Activated CD8-positive, alpha-beta memory T cell treated with anti-CD3 and anti-CD28 coated beads for 48 hours (primary cell): ENCODE measurements around the gene ICA1L.
"Not testable (repeated sequence)": the region's sequence is repeated elsewhere in the genome, so short reads cannot be mapped to it uniquely, and the experiment has no call there.

Experiments
- DNase-seq, 3 experiments: peaks; one replicate each; pipeline ENCODE4 v3.0.0-alpha.2; 2020; ENCODE audit warnings: low read depth in 2 of 3, low spot score in 2 of 3

The ICA1L gene

GRCh38 chr2:202847693-202848524 is 23.7 kb downstream of the ICA1L start:
- DNase-seq, result no peak

- DNase-seq, result no peak
These were observed 26.9 kb downstream of the ICA1L start for GRCh38 chr2:202844656-202845055.

- no peak for DNase-seq
These were observed 28.9 kb downstream of the ICA1L start for GRCh38 chr2:202842690-202843089.

GRCh38 chr2:202841090-202841867 is 30.3 kb downstream of the ICA1L start:
- no peak for DNase-seq

- DNase-seq, result peak in 1 of 3 experiments; percentile 6
These were observed 40.0 kb downstream of the ICA1L start for GRCh38 chr2:202831242-202832220.

GRCh38 chr2:202824901-202825300 is 46.7 kb downstream of the ICA1L start:
- DNase-seq, result no peak

DNA sequence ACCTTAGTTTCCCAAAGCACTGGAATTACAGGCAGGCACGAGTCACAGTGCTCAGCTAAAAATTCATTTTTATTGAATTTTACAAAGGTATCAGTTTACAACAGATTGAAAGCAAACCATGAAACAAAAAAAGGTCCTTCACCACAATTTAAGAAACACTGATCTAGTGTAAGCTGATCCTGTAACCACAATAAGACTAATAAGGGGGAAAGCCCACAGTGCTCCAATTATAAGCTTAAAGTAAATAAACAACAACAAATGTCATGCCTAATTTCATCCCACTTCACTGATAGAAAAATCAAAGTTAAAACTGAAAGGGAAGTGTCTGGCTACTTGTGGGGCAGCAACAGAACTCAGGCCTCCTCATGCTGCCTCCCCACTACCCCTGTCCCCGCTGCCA is 49.2 kb downstream of the ICA1L start:
- no peak for DNase-seq

- no peak for DNase-seq
These were observed 50.1 kb downstream of the ICA1L start for GRCh38 chr2:202821206-202822160.

- DNase-seq, result no peak
These were observed 53.2 kb downstream of the ICA1L start for GRCh38 chr2:202818321-202818720.

DNA sequence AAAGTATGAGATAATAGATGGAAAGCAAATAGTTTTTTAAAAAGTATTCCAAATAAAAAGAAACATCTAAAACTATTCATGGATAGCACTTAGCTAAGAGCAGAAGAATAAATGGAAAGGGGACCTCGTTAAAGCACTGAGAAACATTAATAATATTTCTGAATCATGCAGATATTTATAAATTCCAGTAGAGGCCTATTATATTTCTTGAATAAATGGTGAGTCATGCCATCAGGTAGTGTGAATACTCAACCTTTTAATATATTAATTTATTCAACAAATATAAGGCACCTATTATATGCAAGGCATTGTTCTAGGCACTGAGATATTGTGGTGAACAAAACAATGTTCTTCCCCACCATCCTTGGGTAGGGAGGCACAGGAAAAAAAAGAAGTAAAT is 53.8 kb downstream of the ICA1L start:
- DNase-seq, result no peak

DNA sequence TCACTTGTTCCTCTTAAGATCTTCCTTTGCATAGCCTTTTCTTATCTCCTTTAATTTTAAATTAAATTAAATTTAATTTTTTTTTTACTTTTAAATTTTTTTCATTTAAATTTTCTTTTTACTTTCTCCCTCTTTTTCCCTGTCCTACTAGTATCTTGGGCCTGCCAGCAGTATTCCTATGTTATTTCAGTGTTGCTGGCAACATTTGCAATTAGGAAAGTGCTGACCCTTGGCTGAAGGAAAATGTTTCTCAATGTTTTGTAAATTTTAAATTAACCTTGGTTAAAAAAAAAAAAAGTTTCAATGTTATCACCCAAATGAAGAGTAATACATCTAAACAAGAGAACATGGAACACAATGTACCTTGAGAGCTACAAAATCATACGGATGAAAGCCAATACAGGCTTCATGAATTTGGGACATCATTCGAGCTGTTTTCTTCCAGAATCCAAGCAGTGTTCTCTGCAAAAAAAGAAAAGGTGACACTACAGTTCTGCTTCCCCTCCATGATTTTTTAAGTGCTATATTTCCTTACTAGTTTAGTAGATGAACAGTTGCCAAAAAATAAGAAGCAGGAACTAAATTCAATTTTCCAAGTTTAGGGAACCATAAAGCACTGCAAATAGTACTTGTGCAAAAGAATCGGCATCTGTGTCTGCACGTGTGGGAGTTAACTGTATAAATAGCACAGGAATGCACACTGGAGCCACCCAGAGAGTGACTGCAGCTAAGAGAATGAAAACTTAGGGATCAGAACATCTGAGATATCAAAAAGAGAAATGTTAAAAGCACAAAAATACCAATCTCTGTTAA is 55.8 kb downstream of the ICA1L start:
- no peak for DNase-seq

DNA sequence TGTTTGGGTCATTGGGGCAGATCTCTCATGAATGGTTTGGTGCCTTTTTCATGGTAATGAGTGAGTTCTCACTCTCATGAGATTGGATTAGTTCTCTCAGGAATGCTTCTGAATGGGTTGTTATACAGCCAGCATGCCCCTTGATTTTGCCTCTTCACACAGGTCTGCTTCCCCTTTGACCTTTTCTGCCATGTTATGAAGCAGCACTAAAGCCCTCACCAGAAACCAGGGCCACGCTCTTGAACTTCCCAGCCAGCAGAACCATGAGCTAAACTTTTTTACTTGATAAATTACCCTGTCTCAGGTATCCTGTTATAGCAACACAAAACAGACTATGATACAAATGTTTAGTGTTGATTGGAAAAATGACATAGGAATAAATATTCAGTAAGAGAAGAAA is 57.3 kb downstream of the ICA1L start:
- DNase-seq, result no peak

DNA sequence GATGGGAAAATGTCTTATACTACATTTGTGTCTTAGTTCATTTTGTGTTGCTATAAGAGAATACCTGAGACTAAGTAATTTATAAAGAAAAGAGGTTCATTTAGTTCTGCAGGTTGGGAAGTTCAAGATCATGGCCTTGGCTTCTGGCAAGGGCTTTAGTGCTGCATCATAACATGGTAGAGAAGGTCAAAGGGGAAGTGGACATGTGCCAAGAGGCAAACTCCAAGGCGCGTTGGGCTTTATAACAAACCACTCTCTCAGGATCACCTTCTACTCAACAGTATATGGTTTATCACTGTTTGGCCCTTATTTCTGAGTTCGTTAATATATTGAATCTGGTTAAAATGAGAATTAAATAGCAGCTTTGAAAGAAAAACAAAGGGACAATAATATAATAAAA is 58.2 kb downstream of the ICA1L start:
- no peak for DNase-seq

DNA sequence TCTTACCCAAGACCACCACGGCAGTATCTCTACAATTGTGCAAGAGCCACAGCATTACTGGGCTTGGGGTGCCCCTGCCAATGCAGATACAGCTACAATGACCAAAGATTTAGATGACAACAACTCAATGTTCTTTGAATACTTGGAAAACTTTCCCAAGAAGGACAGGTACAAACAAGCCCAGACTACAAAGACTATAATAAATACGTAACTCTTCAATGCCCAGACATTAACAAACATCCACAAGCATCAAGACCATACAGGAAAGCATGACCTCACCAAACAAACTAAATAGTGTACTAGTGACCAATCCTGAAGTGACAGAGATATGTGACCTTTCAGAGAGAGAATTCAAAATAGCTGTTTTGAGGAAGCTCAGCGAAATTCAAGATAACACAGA is 62.8 kb downstream of the ICA1L start:
- DNase-seq, result no peak

DNA sequence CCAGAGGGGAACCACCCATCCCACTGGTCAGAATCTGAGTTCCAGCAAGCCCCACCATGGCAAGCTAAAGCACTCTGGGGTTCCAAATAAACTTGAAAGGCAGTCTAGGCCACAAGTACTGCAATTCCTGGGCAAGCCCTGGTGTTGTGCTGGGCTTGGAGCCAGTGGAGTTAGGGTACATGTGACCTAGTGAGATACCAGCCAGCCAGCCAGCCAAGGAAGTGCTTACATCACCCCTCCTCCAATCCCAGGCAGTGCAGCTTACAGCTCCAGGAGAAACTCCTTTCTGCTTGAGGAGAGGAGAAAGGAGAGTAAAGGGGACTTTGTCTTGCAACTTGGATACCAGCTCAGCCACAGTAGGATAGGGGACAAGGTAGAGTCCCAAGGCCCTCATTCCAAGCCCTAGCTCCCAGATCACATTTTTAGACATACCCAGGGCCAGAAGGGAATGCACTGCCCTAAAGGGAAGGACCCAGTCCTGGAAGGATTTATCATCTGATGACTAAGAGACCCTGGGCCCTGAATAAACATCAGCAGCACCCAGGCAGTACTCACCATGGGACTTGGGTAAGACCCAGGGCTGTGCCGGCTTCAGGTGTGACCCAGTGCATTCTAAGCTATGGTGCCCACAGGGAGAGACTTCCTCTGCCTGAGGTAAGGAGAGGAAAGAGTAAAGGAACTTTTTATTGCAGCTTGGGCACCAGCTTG is 64.0 kb downstream of the ICA1L start:
- not testable (repeated sequence) for DNase-seq

- not testable (repeated sequence) for DNase-seq
These were observed 65.7 kb downstream of the ICA1L start for GRCh38 chr2:202805911-202806310.

- no peak for DNase-seq
These were observed 73.6 kb downstream of the ICA1L start for GRCh38 chr2:202797944-202798343.

DNA sequence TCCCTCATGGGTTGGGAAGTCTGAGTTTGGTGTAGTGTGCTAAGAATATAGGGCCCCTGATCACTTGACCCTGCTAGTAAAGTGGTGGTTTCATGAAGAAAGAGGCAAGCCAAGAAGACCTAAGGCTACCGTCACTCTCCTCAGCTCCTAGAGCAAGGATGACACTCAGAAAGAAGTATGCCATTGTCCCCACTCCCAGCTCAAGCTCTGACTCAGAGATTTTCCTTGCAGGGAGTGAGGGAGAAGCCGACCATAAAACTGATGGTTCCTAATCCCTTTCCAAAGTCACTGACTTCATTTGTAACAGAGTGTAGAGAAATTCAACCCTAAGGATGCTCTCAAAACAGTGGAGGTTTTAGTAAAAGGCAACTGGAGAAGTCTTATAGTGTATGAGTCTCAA is 80.9 kb downstream of the ICA1L start:
- no peak for DNase-seq

- no peak for DNase-seq
These were observed 84.7 kb downstream of the ICA1L start for GRCh38 chr2:202786842-202787241.
